ENCODE data around the gene MRPL14. TPM values are rescaled to one million over a fixed set of nuclear protein-coding genes. Genes with fewer than 3 reads are reported as not detected.

The MRPL14 gene
- total and polyA plus RNA-seq, 2 of the 4 experiments (the other 2 are of a cell fraction): 43.7 to 87.9 TPM

GRCh38 chr6:44081753-44082152 is 45.5 kb downstream of the MRPL14 start:
- H2BK20ac ChIP-seq (ENCODE audit: low read depth, low read length): no peak overlapping the region
- DNase-seq (no peak), ATAC-seq (ENCODE audit: low read depth) (no peak)
- H2BK120ac ChIP-seq (ENCODE audit: low read depth, low read length): no peak overlapping the region
- H3K27ac ChIP-seq (ENCODE audit: insufficient read depth, low read length): no peak overlapping the region
- dilution Hi-C loops (cut with HindIII; ENCODE audit: low sequenced_read_pairs, unreplicated experiment): no loop called here
- H3K56ac ChIP-seq (ENCODE audit: extremely low read depth, insufficient read depth, low read length): no peak overlapping the region
- ChIA-PET CTCF (interaction anchor here (0.7 kb wide), 1 partner anchor 413 kb away, joined by 3 read pairs; no protein-coding TSS in a partner anchor), POLR2A (ENCODE audit: unreplicated experiment) (no interaction called here)
- no peak overlapping the region for H3K4ac ChIP-seq (ENCODE audit: low read depth, low read length)
- H2AK5ac ChIP-seq (ENCODE audit: low read depth, low read length): no peak overlapping the region
- no peak overlapping the region for H4K5ac ChIP-seq (ENCODE audit: low read depth, low read length)
- no peaks in the 10 kb centered on the region for H3K9me1 ChIP-seq (ENCODE audit: insufficient read depth, low read length)
- H4K8ac ChIP-seq (ENCODE audit: low read depth in 2 of 2, low read length in 2 of 2): no peak overlapping the region
- no peaks in the 10 kb centered on the region for H3K36me3 ChIP-seq (ENCODE audit: control insufficient read depth, insufficient read depth, low read length)
- no TSS peak for BruUV-seq (replicated peaks)
- WGBS, 2 experiments (ENCODE audit: extremely low coverage in 2 of 2, insufficient read length in 1 of 2): 100% methylated on average over 1 of the region's 6 CpGs; no CpG with 5 or more reads in 1 of the 2 experiments
- H3K14ac ChIP-seq (replicated peaks; ENCODE audit: low read depth, low read length): no peak overlapping the region
- H4K20me1 ChIP-seq (ENCODE audit: insufficient read depth, low read length): no peaks in the 10 kb centered on the region
- H3K79me1 ChIP-seq (ENCODE audit: low read depth in 1 of 2, low read length in 2 of 2): no peaks in the 10 kb centered on the region
- H2BK15ac ChIP-seq (ENCODE audit: low read depth, low read length): no peak overlapping the region
- no peak overlapping the region for H3K23ac ChIP-seq (ENCODE audit: low read depth, low read length)
- no peak overlapping the region for H2BK5ac ChIP-seq (ENCODE audit: low read depth, low read length, poor library complexity, severe bottlenecking)
- no peak overlapping the region for H4K91ac ChIP-seq (ENCODE audit: insufficient read depth, low read depth, low read length)
- in situ Hi-C loops (cut with MboI; ENCODE audit: low sequenced_read_pairs): loop anchor here (5.0 kb wide), 1 partner anchor 414 kb away; no protein-coding TSS in a partner anchor
- H3K4me1 ChIP-seq (ENCODE audit: control insufficient read depth, insufficient read depth, low read length): peaks cover 9% of the 10 kb centered on the region
- no peak overlapping the region for H3K4me2 ChIP-seq (ENCODE audit: low read depth, low read length)
- H3K4me3 ChIP-seq (ENCODE audit: insufficient read depth, low read depth, low read length): no peak overlapping the region
- H2AK9ac ChIP-seq (replicated peaks; ENCODE audit: low read depth, low read length, poor library complexity): no peak overlapping the region
- no peaks in the 10 kb centered on the region for H3K27me3 ChIP-seq (ENCODE audit: control insufficient read depth, insufficient read depth, low read length)
- TF ChIP-seq FOS (IDR thresholded peaks at IDR 0.05; ENCODE audit: low read depth, low read length) (no peak), CEBPB (IDR thresholded peaks at IDR 0.05; ENCODE audit: low read depth, low read length) (no peak), BHLHE40 (IDR thresholded peaks at IDR 0.05; ENCODE audit: low read depth, low read length) (no peak), CHD1 (IDR thresholded peaks at IDR 0.05; ENCODE audit: low read depth, low read length) (no peak), NFE2L2 (IDR thresholded peaks at IDR 0.05; ENCODE audit: low read depth, low read length) (no peak), SMC3 (IDR thresholded peaks at IDR 0.05; ENCODE audit: low read depth, low read length) (no peak), MAZ (IDR thresholded peaks at IDR 0.05; ENCODE audit: borderline replicate concordance, low read depth, low read length) (no peak), MXI1 (IDR thresholded peaks at IDR 0.05; ENCODE audit: borderline replicate concordance, low read depth, low read length) (no peak), RCOR1 (IDR thresholded peaks at IDR 0.05; ENCODE audit: insufficient replicate concordance, low read length) (no peak), RFX5 (IDR thresholded peaks at IDR 0.05; ENCODE audit: low read depth, low read length) (no peak), MAFK (IDR thresholded peaks at IDR 0.05; ENCODE audit: low read depth, low read length) (no peak), POLR2A (IDR thresholded peaks at IDR 0.05; ENCODE audit: low read depth, low read length) (no peak), RAD21 (IDR thresholded peaks at IDR 0.05; ENCODE audit: low read length) (no peak)
- TF ChIP-seq, protein P1, sequence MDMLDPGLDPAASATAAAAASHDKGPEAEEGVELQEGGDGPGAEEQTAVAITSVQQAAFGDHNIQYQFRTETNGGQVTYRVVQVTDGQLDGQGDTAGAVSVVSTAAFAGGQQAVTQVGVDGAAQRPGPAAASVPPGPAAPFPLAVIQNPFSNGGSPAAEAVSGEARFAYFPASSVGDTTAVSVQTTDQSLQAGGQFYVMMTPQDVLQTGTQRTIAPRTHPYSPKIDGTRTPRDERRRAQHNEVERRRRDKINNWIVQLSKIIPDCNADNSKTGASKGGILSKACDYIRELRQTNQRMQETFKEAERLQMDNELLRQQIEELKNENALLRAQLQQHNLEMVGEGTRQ (IDR thresholded peaks at IDR 0.05; ENCODE audit: low read depth, low read length): no peak
- TF ChIP-seq, protein P2, sequence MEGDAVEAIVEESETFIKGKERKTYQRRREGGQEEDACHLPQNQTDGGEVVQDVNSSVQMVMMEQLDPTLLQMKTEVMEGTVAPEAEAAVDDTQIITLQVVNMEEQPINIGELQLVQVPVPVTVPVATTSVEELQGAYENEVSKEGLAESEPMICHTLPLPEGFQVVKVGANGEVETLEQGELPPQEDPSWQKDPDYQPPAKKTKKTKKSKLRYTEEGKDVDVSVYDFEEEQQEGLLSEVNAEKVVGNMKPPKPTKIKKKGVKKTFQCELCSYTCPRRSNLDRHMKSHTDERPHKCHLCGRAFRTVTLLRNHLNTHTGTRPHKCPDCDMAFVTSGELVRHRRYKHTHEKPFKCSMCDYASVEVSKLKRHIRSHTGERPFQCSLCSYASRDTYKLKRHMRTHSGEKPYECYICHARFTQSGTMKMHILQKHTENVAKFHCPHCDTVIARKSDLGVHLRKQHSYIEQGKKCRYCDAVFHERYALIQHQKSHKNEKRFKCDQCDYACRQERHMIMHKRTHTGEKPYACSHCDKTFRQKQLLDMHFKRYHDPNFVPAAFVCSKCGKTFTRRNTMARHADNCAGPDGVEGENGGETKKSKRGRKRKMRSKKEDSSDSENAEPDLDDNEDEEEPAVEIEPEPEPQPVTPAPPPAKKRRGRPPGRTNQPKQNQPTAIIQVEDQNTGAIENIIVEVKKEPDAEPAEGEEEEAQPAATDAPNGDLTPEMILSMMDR (conservative IDR thresholded peaks at IDR 0.05; ENCODE audit: low read depth, low read length): no peak
- TF ChIP-seq, protein P3, sequence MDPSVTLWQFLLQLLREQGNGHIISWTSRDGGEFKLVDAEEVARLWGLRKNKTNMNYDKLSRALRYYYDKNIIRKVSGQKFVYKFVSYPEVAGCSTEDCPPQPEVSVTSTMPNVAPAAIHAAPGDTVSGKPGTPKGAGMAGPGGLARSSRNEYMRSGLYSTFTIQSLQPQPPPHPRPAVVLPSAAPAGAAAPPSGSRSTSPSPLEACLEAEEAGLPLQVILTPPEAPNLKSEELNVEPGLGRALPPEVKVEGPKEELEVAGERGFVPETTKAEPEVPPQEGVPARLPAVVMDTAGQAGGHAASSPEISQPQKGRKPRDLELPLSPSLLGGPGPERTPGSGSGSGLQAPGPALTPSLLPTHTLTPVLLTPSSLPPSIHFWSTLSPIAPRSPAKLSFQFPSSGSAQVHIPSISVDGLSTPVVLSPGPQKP (IDR thresholded peaks at IDR 0.05; ENCODE audit: borderline replicate concordance, low read depth, low read length): no peak
- no peak overlapping the region for H3K18ac ChIP-seq (ENCODE audit: low read depth, low read length)
- no peak overlapping the region for H2AFZ ChIP-seq (replicated peaks; ENCODE audit: low read length, poor library complexity)
- H3K9ac ChIP-seq (ENCODE audit: low read depth, low read length): no peak overlapping the region
- H3K9me3 ChIP-seq (ENCODE audit: control insufficient read depth, insufficient read depth, low read length): no peaks in the 10 kb centered on the region
- intact Hi-C loops (cut with micrococcal nuclease): no loop called here

Data from IMR-90 (cell line).